GM12878 (cell line): ENCODE data around the gene THTPA. TPM values are rescaled to one million over a fixed set of nuclear protein-coding genes. Genes with fewer than 3 reads are reported as not detected.

ENCODE experiments used
- ATAC-seq: fragments of 200-7000 bp; cut with Tn5 transposase; 3 replicates; pipeline ENCODE4 v1.9.1; 2020; ENCODE audit warnings: mild to moderate bottlenecking, moderate library complexity
- BruUV-seq: library from RNA; stranded (reverse); fragments of 400-500 nt; replicated peaks from 2 replicates; lab custom pipeline; 2021; lab: Mats Ljungman, UMichigan
- CTCF ChIA-PET: fragments of 300-600 bp; sonication (Branson Sonifier 250); formaldehyde crosslinking; extraction: SDS; loops from one replicate; lab custom pipeline; 2021; ENCODE audit warnings: inconsistent platforms; lab: Yijun Ruan, JAX
- POLR2A ChIA-PET: fragments of 350-600 bp; formaldehyde crosslinking; extraction: SDS; loops from one replicate; lab custom pipeline; 2021; ENCODE audit warnings: inconsistent platforms; lab: Charles Lee
- RAD21 ChIA-PET: fragments of 300-600 bp; sonication (Branson Sonifier 250); formaldehyde crosslinking; loops from one replicate; lab custom pipeline; 2023; ENCODE audit warnings: antibody characterized with exemption; ENCODE audit not compliant: unreplicated experiment; lab: Charles Lee
- SMC1A ChIA-PET: fragments of 300-600 bp; sonication (Branson Sonifier 250); formaldehyde crosslinking; loops from one replicate; lab custom pipeline; 2023; ENCODE audit not compliant: unreplicated experiment, uncharacterized antibody; lab: Charles Lee
- DNase-seq: peaks from one replicate; pipeline ENCODE4 v3.0.0-alpha.2; 2011; ENCODE audit warnings: low read depth, low spot score
- FAIRE-seq: peaks from 3 replicates; lab custom pipeline; 2011; peaks lifted over from hg19 to GRCh38; lab: Jason Lieb, UNC
- H2AFZ ChIP-seq: 2 replicates; pipeline ENCODE4 v1.6.0; 2011; ENCODE audit warnings: low read depth, low read length, control low read depth; ENCODE audit not compliant: control insufficient read depth
- H3K27ac ChIP-seq: 2 replicates; pipeline ENCODE4 v1.5.1; 2011; ENCODE audit warnings: control low read depth; ENCODE audit not compliant: control insufficient read depth, insufficient read depth
- H3K27me3 ChIP-seq, 2 experiments: replicated peaks in 1 of 2; 2 replicates each; pipeline versions ENCODE4 v1.6.0 to v1.6.1; 2011; ENCODE audit warnings: low read length in 1 of 2; ENCODE audit not compliant: control insufficient read depth in 2 of 2, insufficient read depth in 2 of 2
- H3K36me3 ChIP-seq, 2 experiments: 2 replicates each; pipeline ENCODE4 v1.5.1; 2011; ENCODE audit warnings: low read length in 1 of 2; ENCODE audit not compliant: control insufficient read depth in 2 of 2, insufficient read depth in 2 of 2
- H3K4me1 ChIP-seq: 2 replicates; pipeline ENCODE4 v1.6.1; 2011; ENCODE audit warnings: mild to moderate bottlenecking, low read length, moderate library complexity, mixed read lengths; ENCODE audit not compliant: control insufficient read depth, insufficient read depth
- H3K4me2 ChIP-seq: 2 replicates; pipeline ENCODE4 v1.6.0; 2011; ENCODE audit warnings: control low read depth; ENCODE audit not compliant: control insufficient read depth, insufficient read depth
- H3K4me3 ChIP-seq: fragments of 200-600 bp; sonication (generic); 2 replicates; pipeline ENCODE4 v1.5.1; 2016
- H3K79me2 ChIP-seq: 2 replicates; pipeline ENCODE4 v1.6.0; 2011; ENCODE audit warnings: low read length; ENCODE audit not compliant: control insufficient read depth, insufficient read depth
- H3K9ac ChIP-seq: 2 replicates; pipeline ENCODE4 v1.8.0; 2011; ENCODE audit warnings: low read length, control low read depth, mixed read lengths; ENCODE audit not compliant: control insufficient read depth, insufficient read depth
- H3K9me3 ChIP-seq: replicated peaks from 3 replicates; pipeline ENCODE4 v1.5.1; 2011; ENCODE audit warnings: mild to moderate bottlenecking, low read length; ENCODE audit not compliant: control insufficient read depth, insufficient read depth
- H4K20me1 ChIP-seq: 2 replicates; pipeline ENCODE4 v1.6.0; 2011; ENCODE audit not compliant: control insufficient read depth, insufficient read depth
- BHLHE40 ChIP-seq, 2 experiments: fragments of 450-650 bp in 1 of 2; IDR thresholded peaks; 2 replicates each; pipeline ENCODE4 v1.6.1; 2011 to 2017; ENCODE audit warnings: low read depth in 2 of 2, borderline replicate concordance in 1 of 2, improper control_type of control experiment in 1 of 2, low read length in 1 of 2, mild to moderate bottlenecking in 1 of 2
- EED ChIP-seq: sonication (generic); IDR thresholded peaks from 2 replicates; pipeline ENCODE4 v1.6.1; 2016; ENCODE audit warnings: antibody characterized with exemption, low read depth
- HCFC1 ChIP-seq: fragments of 150-350 bp; IDR thresholded peaks from 2 replicates; pipeline ENCODE4 v1.6.1; 2014; ENCODE audit warnings: low read length
- MXI1 ChIP-seq: fragments of 150-350 bp; IDR thresholded peaks from 2 replicates; pipeline ENCODE4 v1.6.1; 2011; ENCODE audit warnings: low read depth, mild to moderate bottlenecking, inconsistent platforms, low read length, improper control_type of control experiment
- MYC ChIP-seq: IDR thresholded peaks from 2 replicates; pipeline ENCODE4 v1.6.1; 2011; ENCODE audit warnings: mild to moderate bottlenecking, low read length, moderate library complexity, inconsistent platforms; ENCODE audit not compliant: insufficient read depth, insufficient replicate concordance, insufficient read length, severe bottlenecking
- PAX5 ChIP-seq: IDR thresholded peaks from 2 replicates; pipeline ENCODE4 v1.6.1; 2011; ENCODE audit warnings: low read depth, low read length, borderline replicate concordance
- PML ChIP-seq: IDR thresholded peaks from 2 replicates; pipeline ENCODE4 v1.6.1; 2012; ENCODE audit warnings: low read length, inconsistent platforms
- POLR2A ChIP-seq: IDR thresholded peaks from 2 replicates; pipeline ENCODE4 v1.6.1; 2011; ENCODE audit warnings: low read depth, mild to moderate bottlenecking, low read length
- POLR2AphosphoS2 ChIP-seq: IDR thresholded peaks from 2 replicates; pipeline ENCODE4 v1.6.1; 2011; ENCODE audit warnings: low read depth, mild to moderate bottlenecking, low read length, improper control_type of control experiment, moderate library complexity
- POU2F2 ChIP-seq: IDR thresholded peaks from 3 replicates; pipeline ENCODE4 v1.6.1; 2011; ENCODE audit warnings: low read depth, mild to moderate bottlenecking, low read length, borderline replicate concordance
- SUZ12 ChIP-seq: fragments of 200-600 bp; sonication (generic); IDR thresholded peaks from one replicate; pipeline ENCODE4 v1.6.1; 2018; ENCODE audit warnings: antibody characterized with exemption, mild to moderate bottlenecking; ENCODE audit not compliant: unreplicated experiment
- ZZZ3 ChIP-seq: IDR thresholded peaks from 2 replicates; pipeline ENCODE4 v1.6.1; 2011; ENCODE audit warnings: low read depth; ENCODE audit not compliant: control insufficient read depth, insufficient read length
- WGBS: methylation state at CpG from one replicate; pipeline ENCODE4 v1.1.6; 2016; ENCODE audit warnings: low lambda C conversion rate; ENCODE audit not compliant: insufficient replicate concordance, insufficient coverage; ENCODE audit errors: missing lambda C conversion rate; 5-methylcytosine and 5-hydroxymethylcytosine counted together
- in situ Hi-C: fragments of 300-500 bp; cut with MboI; formaldehyde crosslinking; loops from 9 replicates; pipeline ENCODE4 v1.14.3; 2018; ENCODE audit warnings: mixed read lengths
- intact Hi-C: fragments of 100-400 bp; cut with micrococcal nuclease; formaldehyde crosslinking; loops from one replicate; pipeline ENCODE4 v1.14.2; 2022; ENCODE audit not compliant: unreplicated experiment
- polyA plus RNA-seq, 11 experiments: library from polyadenylated mRNA; depleted of rRNA in 4 of 11; unstranded in 6 of 11; stranded (reverse) in 5 of 11; fragments of >200 nt; fragmentation: Nextera tagmentation in 4 of 11; fragmentation: Illumina TruSeq in 1 of 11; extraction: Ambion mirVana in 4 of 11; extraction: Trizol in 1 of 11; gene quantifications; 1 replicate in 1 of 11; 2 replicates in 10 of 11; pipeline versions ENCODE4 v1.2.1 to v1.2.3, GENCODE V29; 2011 to 2016; ENCODE audit warnings: inconsistent platforms in 2 of 11, missing spikeins in 2 of 11, low read depth in 1 of 11
- total RNA-seq, 4 experiments: library from RNA; depleted of rRNA in 3 of 4; stranded (reverse); fragments of >200 nt in 3 of 4; fragmentation: Illumina TruSeq in 1 of 4; extraction: Trizol in 1 of 4; gene quantifications; 2 replicates each; pipeline versions ENCODE4 v1.2.1 to v1.2.3, GENCODE V29; 2013 to 2021
- TF ChIP-seq, protein P1 (sequence below), 3 experiments: IDR thresholded peaks in 2 of 3; conservative IDR thresholded peaks in 1 of 3; 2 replicates each; pipeline ENCODE4 v1.5.1; 2011; ENCODE audit warnings: low read depth in 3 of 3, low read length in 3 of 3, mild to moderate bottlenecking in 3 of 3, control low read depth in 2 of 3, moderate library complexity in 2 of 3, inconsistent platforms in 1 of 3, mixed read lengths in 1 of 3; ENCODE audit not compliant: control insufficient read depth in 2 of 3, insufficient read depth in 1 of 3; ENCODE audit errors: extremely low read depth in 1 of 3

THTPA gene
- total and polyA plus RNA-seq, 10 of the 15 experiments (the other 5 are each of a cell fraction or from before 2014, with no cell fraction given) = 3.1 to 24.9 (median 12.8) TPM

DNA sequence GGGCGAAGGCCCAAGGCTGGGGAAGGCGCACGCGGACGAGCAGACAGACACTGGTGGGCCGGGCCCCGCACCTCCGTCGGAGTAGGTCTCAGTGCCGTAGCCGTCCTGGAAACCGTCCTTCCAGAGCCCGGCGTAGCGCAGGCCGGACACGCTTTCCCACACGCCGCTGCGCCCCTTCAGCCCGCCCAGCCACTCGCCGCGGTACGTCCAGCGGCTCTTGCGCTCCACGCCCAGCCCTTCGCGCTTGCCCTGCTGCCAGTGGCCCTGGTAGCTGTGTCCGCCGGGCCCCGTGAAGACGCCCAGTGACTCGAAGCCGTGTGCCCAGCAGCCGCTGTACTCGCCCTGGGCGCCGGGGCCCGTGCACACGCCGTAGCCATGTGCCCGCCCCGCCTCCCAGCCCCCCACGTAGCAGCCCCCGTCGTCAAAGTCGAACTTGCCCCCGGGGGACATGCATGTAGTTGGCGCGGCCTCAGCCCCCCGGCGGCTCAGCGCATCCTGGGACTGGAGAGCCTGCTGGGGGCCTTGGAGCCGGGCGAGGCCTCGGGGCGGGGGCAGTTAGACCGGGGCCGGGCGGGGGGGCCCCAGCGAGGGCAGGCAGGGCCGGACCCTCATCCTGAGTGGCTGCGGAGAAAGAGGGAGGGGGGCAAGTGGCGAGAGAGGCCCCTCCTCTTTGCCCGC is 21.1 kb downstream of the THTPA start (continued):
- TF ChIP-seq, protein P1, sequence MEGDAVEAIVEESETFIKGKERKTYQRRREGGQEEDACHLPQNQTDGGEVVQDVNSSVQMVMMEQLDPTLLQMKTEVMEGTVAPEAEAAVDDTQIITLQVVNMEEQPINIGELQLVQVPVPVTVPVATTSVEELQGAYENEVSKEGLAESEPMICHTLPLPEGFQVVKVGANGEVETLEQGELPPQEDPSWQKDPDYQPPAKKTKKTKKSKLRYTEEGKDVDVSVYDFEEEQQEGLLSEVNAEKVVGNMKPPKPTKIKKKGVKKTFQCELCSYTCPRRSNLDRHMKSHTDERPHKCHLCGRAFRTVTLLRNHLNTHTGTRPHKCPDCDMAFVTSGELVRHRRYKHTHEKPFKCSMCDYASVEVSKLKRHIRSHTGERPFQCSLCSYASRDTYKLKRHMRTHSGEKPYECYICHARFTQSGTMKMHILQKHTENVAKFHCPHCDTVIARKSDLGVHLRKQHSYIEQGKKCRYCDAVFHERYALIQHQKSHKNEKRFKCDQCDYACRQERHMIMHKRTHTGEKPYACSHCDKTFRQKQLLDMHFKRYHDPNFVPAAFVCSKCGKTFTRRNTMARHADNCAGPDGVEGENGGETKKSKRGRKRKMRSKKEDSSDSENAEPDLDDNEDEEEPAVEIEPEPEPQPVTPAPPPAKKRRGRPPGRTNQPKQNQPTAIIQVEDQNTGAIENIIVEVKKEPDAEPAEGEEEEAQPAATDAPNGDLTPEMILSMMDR (IDR thresholded peaks at IDR 0.05 in 2 of 3, conservative IDR thresholded peaks at IDR 0.05 in 1 of 3; ENCODE audit: control insufficient read depth in 2 of 3, extremely low read depth in 1 of 3, insufficient read depth in 1 of 3, low read depth in 3 of 3, low read length in 3 of 3) = no peak
- TF ChIP-seq BHLHE40 (IDR thresholded peaks at IDR 0.05; ENCODE audit: borderline replicate concordance in 1 of 2, low read depth in 2 of 2, low read length in 1 of 2) = peak in 1 of 2 experiments; percentile 48; a peak in 1 of 4 replicates
- TF ChIP-seq SUZ12 = no peak
- no peak for TF ChIP-seq MXI1
- no peak for TF ChIP-seq HCFC1

DNA sequence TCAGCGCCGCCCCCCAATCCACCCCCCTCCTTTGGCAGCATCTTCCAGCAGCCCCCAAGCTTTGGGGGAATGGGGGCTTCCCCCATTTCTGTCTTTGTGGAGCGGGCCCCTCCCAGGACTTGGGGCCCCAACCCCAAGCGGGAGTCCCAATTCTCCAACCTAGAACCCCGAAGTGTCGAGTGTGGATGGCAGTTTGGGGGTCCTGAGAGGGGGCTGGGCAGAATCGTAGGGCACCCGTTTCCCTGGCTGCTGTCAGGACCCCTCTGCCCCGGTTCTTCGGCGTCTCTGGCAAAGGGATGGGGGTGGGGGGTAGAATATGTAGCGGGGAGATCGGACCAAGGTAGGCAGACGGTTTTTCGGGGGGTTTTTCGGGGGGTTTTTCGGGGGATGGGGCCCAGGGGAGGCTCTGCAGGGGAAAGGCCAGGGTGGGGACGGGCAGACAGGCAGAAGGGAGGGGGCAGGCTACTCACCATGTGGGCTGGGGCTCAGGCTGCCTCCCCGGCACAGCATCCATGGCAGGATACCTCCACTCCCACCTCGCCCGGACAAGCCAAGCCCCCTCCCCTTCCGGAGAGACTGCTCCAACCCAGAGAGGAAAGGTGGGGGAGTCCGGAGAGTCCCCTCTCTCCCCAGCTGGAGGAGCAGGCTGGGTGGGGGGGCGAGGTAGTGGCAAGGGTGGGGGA is 21.8 kb downstream of the THTPA start:
- no peak overlapping the region for H3K27ac ChIP-seq
- peak overlapping the region; percentile 44; the same call in 1 of the 2 replicates for H3K4me2 ChIP-seq
- H3K9me3 ChIP-seq = no peaks in the 10 kb centered on the region
- DNase-seq (no peak), ATAC-seq (peak; percentile 55), FAIRE-seq (no peak)
- 0% methylated on average over 13 of the region's 24 CpGs for WGBS
- H2AFZ ChIP-seq = no peak overlapping the region; the same call in 1 of the 2 replicates
- no peaks in the 10 kb centered on the region for H4K20me1 ChIP-seq
- intact Hi-C loops (no loop called here), in situ Hi-C loops (no loop called here)
- H3K36me3 ChIP-seq = no peaks in the 10 kb centered on the region
- TF ChIP-seq MYC = no peak
- no peak for TF ChIP-seq ZZZ3
- peak; percentile 46; the same call in 1 of the 2 replicates for TF ChIP-seq POLR2A
- TF ChIP-seq POLR2AphosphoS2 = no peak
- TF ChIP-seq EED = peak; percentile 22; the same call in 1 of the 2 replicates
- TF ChIP-seq PAX5 = no peak
- TF ChIP-seq PML = no peak
- 0 out of 3 replicates have a peak, but pooled peaks have one; percentile 13 for TF ChIP-seq POU2F2
- ChIA-PET CTCF (interaction anchor here (0.6 to 0.8 kb wide), 2 partner anchors 277 to 983 kb away, joined by 3 to 4 read pairs; no protein-coding TSS in a partner anchor), SMC1A (interaction anchor here (0.6 to 2.1 kb wide), 3 partner anchors 11 to 762 kb away, joined by 3 to 9 read pairs (median 3); no protein-coding TSS in a partner anchor), POLR2A (interaction anchor here (0.6 kb wide), 1 partner anchor 1092 kb away, joined by 4 read pairs; no protein-coding TSS in a partner anchor), RAD21 (no interaction called here)
- peak overlapping the region; percentile 44 for H3K9ac ChIP-seq
- peaks cover 2% of the 10 kb centered on the region in 2 experiments; a peak in 2 of 4 replicates for H3K27me3 ChIP-seq
- BruUV-seq = no TSS peak
- peaks cover 2% of the 10 kb centered on the region; the same call in 1 of the 2 replicates for H3K4me1 ChIP-seq
- H3K79me2 ChIP-seq = no peaks in the 10 kb centered on the region
- peak overlapping the region; percentile 44; the same call in 1 of the 2 replicates for H3K4me3 ChIP-seq
